CD14-positive monocyte (primary cell): ENCODE data around the gene BCAS4. TPM values are rescaled to one million over a fixed set of nuclear protein-coding genes. Genes with fewer than 3 reads are reported as not detected.

Source experiments
- DNase-seq, 3 donors: peaks; one replicate each; pipeline ENCODE4 v3.0.0-alpha.2; 2011 to 2022
- H2AFZ ChIP-seq: 2 replicates; pipeline ENCODE4 v1.6.0; 2012; ENCODE audit warnings: mild to moderate bottlenecking, low read depth, low read length, inconsistent platforms; ENCODE audit not compliant: insufficient read depth, poor library complexity, severe bottlenecking
- H3K27ac ChIP-seq, 2 donors: 1 replicate in 1 of 2; 2 replicates in 1 of 2; pipeline ENCODE4 v1.5.1; 2012 to 2013; ENCODE audit warnings: low read length in 2 of 2, control low read depth in 1 of 2, inconsistent platforms in 1 of 2, low read depth in 1 of 2, mild to moderate bottlenecking in 1 of 2
- H3K27me3 ChIP-seq, 2 donors: one replicate each; pipeline versions ENCODE4 v1.6.0 to v1.6.1; 2011 to 2013; ENCODE audit warnings: low read length in 2 of 2; ENCODE audit not compliant: control insufficient read depth in 2 of 2, insufficient read depth in 2 of 2
- H3K36me3 ChIP-seq, 2 donors: replicated peaks in 1 of 2; 1 replicate in 1 of 2; 2 replicates in 1 of 2; pipeline versions ENCODE4 v1.5.1 to v1.6.1; 2012 to 2013; ENCODE audit warnings: low read length in 2 of 2, control low read depth in 1 of 2, inconsistent platforms in 1 of 2, mild to moderate bottlenecking in 1 of 2; ENCODE audit not compliant: insufficient read depth in 2 of 2, control insufficient read depth in 1 of 2
- H3K4me1 ChIP-seq, 2 donors: 1 replicate in 1 of 2; 2 replicates in 1 of 2; pipeline versions ENCODE4 v1.5.1 to v1.6.1; 2012 to 2013; ENCODE audit warnings: low read length in 2 of 2, control low read depth in 1 of 2, inconsistent platforms in 1 of 2, mild to moderate bottlenecking in 1 of 2, moderate library complexity in 1 of 2; ENCODE audit not compliant: insufficient read depth in 2 of 2, control insufficient read depth in 1 of 2
- H3K4me2 ChIP-seq: replicated peaks from 2 replicates; pipeline ENCODE3; 2012; ENCODE audit warnings: low read length, moderate library complexity, mild to moderate bottlenecking; ENCODE audit not compliant: poor library complexity, severe bottlenecking; ENCODE audit errors: extremely low read depth
- H3K4me3 ChIP-seq, 3 experiments: fragments of 200-600 bp in 1 of 3; sonication (generic) in 1 of 3; replicated peaks in 1 of 3; 1 replicate in 2 of 3; 2 replicates in 1 of 3; pipeline ENCODE4 v1.5.1; 2011 to 2013; ENCODE audit warnings: low read length in 3 of 3, mild to moderate bottlenecking in 3 of 3, control low read depth in 2 of 3, low read depth in 2 of 3, inconsistent platforms in 1 of 3, moderate library complexity in 1 of 3
- H3K79me2 ChIP-seq: 2 replicates; pipeline ENCODE4 v1.6.0; 2012; ENCODE audit warnings: mild to moderate bottlenecking, control low read depth, inconsistent platforms, low read length, moderate library complexity; ENCODE audit not compliant: insufficient read depth
- H3K9ac ChIP-seq: 2 replicates; pipeline ENCODE4 v1.6.0; 2017; ENCODE audit warnings: low read length, mild to moderate bottlenecking; ENCODE audit not compliant: insufficient read depth, poor library complexity, severe bottlenecking
- H3K9me3 ChIP-seq, 2 donors: replicated peaks in 1 of 2; 1 replicate in 1 of 2; 2 replicates in 1 of 2; pipeline versions ENCODE4 v1.5.1 to v1.6.1; 2012 to 2013; ENCODE audit warnings: low read length in 2 of 2, control low read depth in 1 of 2; ENCODE audit not compliant: control insufficient read depth in 1 of 2, insufficient read depth in 1 of 2
- H4K20me1 ChIP-seq: 2 replicates; pipeline ENCODE4 v1.6.0; 2012; ENCODE audit warnings: mild to moderate bottlenecking, low read length, control low read depth, moderate library complexity; ENCODE audit not compliant: insufficient read depth
- H3K27ac Mint-ChIP-seq, 7 donors: one replicate each; pipeline ENCODE4 v1.8.0; 2020; ENCODE audit warnings: mild to moderate bottlenecking in 7 of 7, mixed read lengths in 7 of 7, moderate library complexity in 6 of 7, inconsistent platforms in 2 of 7
- H3K27me3 Mint-ChIP-seq, 3 donors: one replicate each; pipeline ENCODE4 v1.8.0; 2021 to 2022; ENCODE audit warnings: low read depth in 3 of 3, mild to moderate bottlenecking in 3 of 3, mixed read lengths in 3 of 3, moderate library complexity in 3 of 3, inconsistent platforms in 1 of 3
- H3K36me3 Mint-ChIP-seq, 2 donors: one replicate each; pipeline ENCODE4 v1.8.0; 2020; ENCODE audit warnings: mixed read lengths in 2 of 2, inconsistent platforms in 1 of 2, mild to moderate bottlenecking in 1 of 2
- H3K4me1 Mint-ChIP-seq: one replicate; pipeline ENCODE4 v1.8.0; 2020; ENCODE audit warnings: mild to moderate bottlenecking, mixed read lengths
- H3K4me3 Mint-ChIP-seq, 2 donors: one replicate each; pipeline ENCODE4 v1.8.0; 2020; ENCODE audit warnings: mild to moderate bottlenecking in 2 of 2, mixed read lengths in 2 of 2, moderate library complexity in 1 of 2
- H3K9me3 Mint-ChIP-seq, 7 donors: one replicate each; pipeline ENCODE4 v1.8.0; 2020 to 2022; ENCODE audit warnings: mixed read lengths in 7 of 7, mild to moderate bottlenecking in 6 of 7, moderate library complexity in 6 of 7, inconsistent platforms in 2 of 7
- CTCF ChIP-seq: fragments of 200-600 bp; IDR thresholded peaks from one replicate; pipeline ENCODE4 v1.8.0; 2022; ENCODE audit warnings: antibody characterized with exemption, mild to moderate bottlenecking
- WGBS: methylation state at CpG from one replicate; pipeline ENCODE4 v1.1.5; 2013; ENCODE audit warnings: missing lambda C conversion rate; ENCODE audit not compliant: insufficient coverage; 5-methylcytosine and 5-hydroxymethylcytosine counted together
- intact Hi-C, 2 donors: fragments of 100-400 bp; cut with micrococcal nuclease; formaldehyde crosslinking; loops; one replicate each; pipeline versions ENCODE4 v1.15.0 to v1.15.1; 2023
- polyA plus RNA-seq, 3 donors: library from polyadenylated mRNA; depleted of rRNA in 1 of 3; unstranded in 2 of 3; stranded (reverse) in 1 of 3; fragments of 300-500 nt in 2 of 3; fragments of >200 nt in 1 of 3; fragmentation: Illumina TruSeq in 2 of 3; gene quantifications; 1 replicate in 2 of 3; 2 replicates in 1 of 3; pipeline ENCODE4 v1.2.3, GENCODE V29; 2012 to 2021

BCAS4 gene
- polyA plus RNA-seq, 3 donors: 0.16 to 1.0 (median 0.69) TPM

GRCh38 chr20:50754420-50754819 is 40.4 kb upstream of the BCAS4 start:
- Histone ChIP-seq H3K27ac (no peak overlapping the region), H3K9me3 (no peaks in the 10 kb centered on the region), H3K27me3 (no peaks in the 10 kb centered on the region), H4K20me1 (no peaks in the 10 kb centered on the region), H3K4me2 (no peak overlapping the region), H3K79me2 (no peaks in the 10 kb centered on the region), H3K9ac (no peak overlapping the region), H2AFZ (no peak overlapping the region), H3K4me1 (no peaks in the 10 kb centered on the region), H3K36me3 (no peaks in the 10 kb centered on the region), H3K4me3 (no peak overlapping the region)
- Mint-ChIP-seq H3K36me3 (no peaks in the 10 kb centered on the region), H3K27me3 (peaks cover 0 to 7% (median 3%) of the 10 kb centered on the region in 3 donors), H3K4me3 (no peak overlapping the region), H3K9me3 (no peaks in the 10 kb centered on the region), H3K4me1 (peaks cover 1% of the 10 kb centered on the region), H3K27ac (no peak overlapping the region)
- no peak for TF ChIP-seq CTCF
- WGBS: 96% methylated on average over 4 of the region's 4 CpGs
- no peak for DNase-seq
- intact Hi-C loops: no loop called here

DNA sequence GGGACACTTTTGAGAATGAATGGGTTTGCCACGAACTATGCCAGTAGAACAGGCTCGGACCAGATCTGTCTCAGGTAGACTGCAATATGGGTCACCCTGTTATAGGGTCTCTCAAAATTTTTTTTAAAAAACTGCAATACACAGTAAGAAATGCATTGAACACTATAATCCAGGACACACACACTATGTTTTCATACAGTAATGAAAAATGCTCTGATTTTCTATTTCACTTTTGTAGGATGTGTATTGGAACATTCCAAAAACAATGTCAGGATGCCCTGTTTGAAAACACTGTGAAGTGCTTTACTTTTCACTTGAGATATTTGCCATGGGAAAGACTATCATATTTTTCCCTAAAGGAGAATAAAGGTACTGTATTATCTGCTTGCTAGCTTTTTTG is 38.4 kb upstream of the BCAS4 start:
- TF ChIP-seq CTCF: no peak
- peaks cover 0 to 7% (median 4%) of the 10 kb centered on the region in 3 donors for H3K27me3 Mint-ChIP-seq

More for the DNA sequence above, 38.4 kb upstream of the BCAS4 start:
- Mint-ChIP-seq H3K36me3 (no peaks in the 10 kb centered on the region), H3K4me1 (peaks cover 2% of the 10 kb centered on the region), H3K4me3 (no peak overlapping the region), H3K9me3 (no peaks in the 10 kb centered on the region), H3K27ac (no peak overlapping the region)
- H3K79me2 ChIP-seq: no peaks in the 10 kb centered on the region
- H3K36me3 ChIP-seq: no peaks in the 10 kb centered on the region
- H2AFZ ChIP-seq: no peak overlapping the region
- no peaks in the 10 kb centered on the region for H3K4me1 ChIP-seq
- no peak for DNase-seq
- no peak overlapping the region for H3K9ac ChIP-seq
- no peak overlapping the region for H3K4me3 ChIP-seq
- no peaks in the 10 kb centered on the region for H3K27me3 ChIP-seq
- no CpG with 5 or more reads among the region's 2 CpGs for WGBS
- no peak overlapping the region for H3K4me2 ChIP-seq
- H3K27ac ChIP-seq: no peak overlapping the region
- H3K9me3 ChIP-seq: no peaks in the 10 kb centered on the region
- intact Hi-C loops: no loop called here
- H4K20me1 ChIP-seq: no peaks in the 10 kb centered on the region
